OCI-M2 (cell line): ENCODE measurements around the gene CCDC138.
"Not testable (repeated sequence)": the region's sequence is repeated elsewhere in the genome, so short reads cannot be mapped to it uniquely, and the experiment has no call there.

ENCODE experiments used
- DNase-seq: peaks from one replicate; lab custom pipeline; 2025; ENCODE audit not compliant: unreplicated experiment; lab: John Stamatoyannopoulos, UW

Gene CCDC138, protein sequence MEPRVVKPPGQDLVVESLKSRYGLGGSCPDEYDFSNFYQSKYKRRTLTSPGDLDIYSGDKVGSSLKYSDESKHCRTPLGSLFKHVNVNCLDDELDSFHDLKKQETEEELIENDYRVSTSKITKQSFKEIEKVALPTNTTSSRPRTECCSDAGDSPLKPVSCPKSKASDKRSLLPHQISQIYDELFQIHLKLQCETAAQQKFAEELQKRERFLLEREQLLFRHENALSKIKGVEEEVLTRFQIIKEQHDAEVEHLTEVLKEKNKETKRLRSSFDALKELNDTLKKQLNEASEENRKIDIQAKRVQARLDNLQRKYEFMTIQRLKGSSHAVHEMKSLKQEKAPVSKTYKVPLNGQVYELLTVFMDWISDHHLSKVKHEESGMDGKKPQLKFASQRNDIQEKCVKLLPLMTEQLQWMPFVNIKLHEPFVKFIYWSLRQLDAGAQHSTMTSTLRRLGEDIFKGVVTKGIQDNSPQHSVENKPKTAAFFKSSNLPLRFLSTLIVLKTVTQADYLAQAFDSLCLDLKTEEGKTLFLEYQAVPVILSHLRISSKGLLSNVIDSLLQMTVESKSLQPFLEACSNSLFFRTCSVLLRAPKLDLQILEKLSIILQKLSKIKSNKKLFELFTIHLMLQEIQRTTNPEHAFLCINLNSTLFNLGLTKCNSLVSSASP

GRCh38 chr2:108786354-108787215 lies at the start of gene CCDC138:
Gene CCDC138 (plus strand): TSS chr2:108786771. CDS start chr2:108786823, 52 bp downstream.
- DNase-seq: peak; percentile 68

- not testable (repeated sequence) for DNase-seq
These were observed 28.6 kb upstream of the CCDC138 start for GRCh38 chr2:108757973-108758372.

GRCh38 chr2:108762618-108763017 lies 24.0 kb upstream of the CCDC138 start:
- DNase-seq: not testable (repeated sequence)

- DNase-seq: not testable (repeated sequence)
These were observed 19.9 kb upstream of the CCDC138 start for GRCh38 chr2:108766671-108767070.

GRCh38 chr2:108767859-108768258 lies 18.7 kb upstream of the CCDC138 start:
- not testable (repeated sequence) for DNase-seq

- DNase-seq: no peak
These were observed 10.1 kb upstream of the CCDC138 start for GRCh38 chr2:108776475-108776874.

GRCh38 chr2:108778857-108779256 lies 7.7 kb upstream of the CCDC138 start:
- no peak for DNase-seq

DNA sequence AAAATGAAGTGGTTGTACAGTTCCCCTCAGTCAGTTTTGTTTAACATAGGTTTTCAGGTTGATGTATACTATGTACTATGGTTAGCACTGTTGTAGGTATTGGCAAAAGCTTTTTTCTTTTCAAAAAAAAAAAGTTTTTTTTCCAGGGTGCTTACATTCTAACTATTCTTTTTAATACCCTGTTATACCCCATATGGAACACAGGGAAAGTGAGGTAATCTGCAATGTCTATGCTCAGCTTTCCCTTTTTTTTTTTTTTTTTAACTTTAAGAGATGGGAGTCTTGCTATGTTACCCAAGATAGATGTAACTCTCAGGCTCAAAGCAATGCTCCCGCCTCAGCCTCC lies 590 bp upstream of the CCDC138 start:
- DNase-seq: no peak

DNA sequence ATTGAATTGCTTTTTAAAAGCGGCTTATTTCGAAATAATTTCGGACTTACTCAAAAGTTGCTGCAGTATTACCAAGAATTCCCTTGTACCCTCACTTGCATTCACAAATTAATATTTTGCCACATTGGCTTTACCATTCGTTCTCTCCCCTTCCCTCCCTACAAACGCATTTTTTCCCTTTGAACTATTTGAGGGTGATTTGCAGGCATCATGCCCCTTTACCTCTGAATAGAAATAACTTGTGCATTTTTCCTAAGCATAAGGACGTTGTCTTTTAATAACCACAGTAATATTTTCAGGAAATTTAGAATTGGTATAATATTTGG lies 608 bp downstream of the CCDC138 start:
- no peak for DNase-seq

GRCh38 chr2:108803045-108803736 lies 16.6 kb downstream of the CCDC138 start:
- no peak for DNase-seq

DNA sequence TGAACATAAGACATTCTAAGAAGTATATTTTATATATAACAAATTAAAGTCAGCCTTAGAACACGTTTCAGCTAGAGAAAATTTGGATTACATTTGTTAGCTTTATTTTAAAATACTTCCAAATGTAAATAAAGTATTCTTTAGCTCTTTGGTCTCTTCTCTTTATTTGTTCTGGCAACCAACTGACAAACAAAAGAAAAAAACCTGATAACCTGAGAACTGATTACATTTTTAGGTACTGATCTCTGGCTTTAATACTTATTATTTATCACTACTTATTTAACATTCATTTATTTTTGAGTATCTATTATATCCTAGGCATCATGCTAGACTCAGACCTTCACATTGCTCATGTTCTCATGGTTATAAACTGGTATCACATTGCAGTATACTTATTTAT lies 18.5 kb downstream of the CCDC138 start:
- no peak for DNase-seq

- no peak for DNase-seq
These were observed 19.2 kb downstream of the CCDC138 start for GRCh38 chr2:108805782-108806181.

- no peak for DNase-seq
These were observed 20.0 kb downstream of the CCDC138 start for GRCh38 chr2:108806371-108807113.

GRCh38 chr2:108809936-108810335 lies 23.4 kb downstream of the CCDC138 start:
- no peak for DNase-seq

DNA sequence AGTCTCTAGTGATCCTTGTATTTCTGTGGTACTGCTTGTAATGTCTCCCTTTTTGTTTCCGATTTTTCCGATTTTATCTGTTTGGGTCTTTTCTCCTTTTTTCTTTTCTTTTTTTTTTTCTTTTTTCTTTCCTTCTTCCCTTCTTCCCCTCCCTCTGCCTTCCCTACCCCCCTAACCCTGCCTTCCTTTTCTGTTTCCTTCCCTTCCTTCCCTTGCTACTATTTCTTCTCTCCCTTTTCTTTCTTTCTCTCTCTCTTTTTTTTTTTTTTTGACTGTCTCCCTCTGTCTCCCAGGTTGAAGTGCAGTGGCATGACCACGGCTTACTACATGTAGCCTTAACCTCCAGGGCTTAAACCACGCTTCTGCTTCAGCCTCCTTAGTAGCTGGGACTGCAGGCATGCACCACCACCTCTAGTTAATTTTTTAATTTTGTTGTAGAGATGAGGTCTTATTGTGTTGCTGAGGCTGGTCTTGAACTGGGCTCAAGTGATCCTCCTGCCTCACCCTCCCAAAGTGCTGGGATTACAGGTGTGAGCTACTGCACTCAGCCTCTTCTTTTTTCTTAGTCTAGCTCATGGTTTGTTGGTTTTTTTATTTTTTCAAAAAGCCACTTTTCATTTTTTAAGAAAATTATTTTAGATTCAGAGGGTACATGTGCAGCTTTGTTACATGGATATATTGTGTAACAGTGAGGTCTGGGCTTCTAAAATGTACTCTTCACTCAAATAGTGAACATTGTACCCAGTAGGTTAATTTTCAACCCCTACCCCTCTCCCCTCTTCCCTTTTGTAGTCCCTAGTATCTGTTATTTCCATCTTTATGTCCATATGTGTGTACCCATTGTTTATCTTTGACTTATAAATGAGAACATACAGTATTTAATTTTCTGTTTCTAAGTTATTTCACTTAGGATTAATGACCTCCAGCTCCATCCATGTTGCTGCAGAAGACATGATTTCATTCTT lies 24.7 kb downstream of the CCDC138 start:
- DNase-seq: no peak

GRCh38 chr2:108813732-108814131 lies 27.2 kb downstream of the CCDC138 start:
- DNase-seq: no peak

DNA sequence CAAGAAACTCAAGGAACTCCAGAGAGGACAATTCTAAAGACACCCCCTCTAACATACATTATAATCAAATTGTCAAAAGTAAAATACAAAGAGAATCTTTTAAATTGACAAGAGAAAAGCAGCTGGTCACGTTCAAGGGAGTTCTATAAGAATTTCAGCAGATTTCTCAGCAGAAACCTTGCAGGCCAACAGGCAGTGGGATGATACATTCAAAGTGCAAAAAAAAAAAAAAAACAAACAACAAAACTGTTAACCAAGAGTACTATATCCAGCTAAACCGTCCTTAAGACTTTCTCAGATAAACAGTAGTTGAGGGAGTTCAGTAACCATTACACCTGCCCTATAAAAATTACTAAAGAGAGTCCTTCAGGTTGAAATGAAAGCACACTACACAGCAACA lies 33.9 kb downstream of the CCDC138 start:
- no peak for DNase-seq

- no peak for DNase-seq
These were observed 36.7 kb downstream of the CCDC138 start for GRCh38 chr2:108823286-108823685.
